Left lung (tissue), 10 donors: ENCODE results near the gene PDE4D. TPM values are rescaled to one million over a fixed set of nuclear protein-coding genes. Genes with fewer than 3 reads are reported as not detected.

Source experiments
- ATAC-seq: fragments of 200-7000 bp; cut with Tn5 transposase; one replicate; pipeline ENCODE4 v1.9.1; 2020; ENCODE audit warnings: moderate library complexity
- DNase-seq, 4 donors: peaks; one replicate each; pipeline ENCODE4 v3.0.0-alpha.2; 2013 to 2020
- H3K27ac ChIP-seq, 2 donors: fragments of 200-600 bp; sonication (generic) in 1 of 2; one replicate each; pipeline versions ENCODE4 v1.5.0 to v1.8.0; 2020 to 2021
- H3K27me3 ChIP-seq, 2 donors: fragments of 200-600 bp; sonication (generic) in 1 of 2; one replicate each; pipeline versions ENCODE4 v1.5.0 to v1.8.0; 2020 to 2021
- H3K36me3 ChIP-seq, 2 donors: fragments of 200-600 bp; sonication (generic) in 1 of 2; one replicate each; pipeline versions ENCODE4 v1.5.0 to v1.8.0; 2020 to 2021
- H3K4me1 ChIP-seq, 2 donors: fragments of 200-600 bp; one replicate each; pipeline ENCODE4 v1.8.0; 2021
- H3K4me3 ChIP-seq, 2 donors: fragments of 200-600 bp; sonication (generic) in 1 of 2; one replicate each; pipeline versions ENCODE4 v1.5.0 to v1.8.0; 2020 to 2021; ENCODE audit warnings: mild to moderate bottlenecking in 1 of 2
- H3K9me3 ChIP-seq, 2 donors: fragments of 200-600 bp; sonication (generic) in 1 of 2; one replicate each; pipeline versions ENCODE4 v1.5.0 to v1.8.0; 2020 to 2021
- CTCF ChIP-seq, 2 donors: fragments of 200-600 bp; sonication (generic) in 1 of 2; IDR thresholded peaks; one replicate each; pipeline versions ENCODE4 v1.5.0 to v1.8.0; 2021; ENCODE audit warnings: antibody characterized with exemption in 2 of 2
- intact Hi-C, 2 donors: fragments of 100-400 bp; cut with DNase I; formaldehyde crosslinking; loops; one replicate each; pipeline versions ENCODE4 v1.11.2 to v1.14.2; 2022
- polyA plus RNA-seq, 6 donors: library from polyadenylated mRNA; unstranded; fragments of 120-200 nt; gene quantifications; one replicate each; pipeline ENCODE4 v1.2.1, GENCODE V29; 2013; ENCODE audit not compliant: insufficient read length in 6 of 6
- total RNA-seq, 2 donors: library from RNA; stranded (reverse); fragmentation: NEBNext Ultra II Directional; extraction: Animal tissue kit (Norgen Biotek cat#: 25700); gene quantifications; one replicate each; pipeline ENCODE4 v1.2.1, GENCODE V29; 2021
- donor health status: DM: no; HTN: yes; CAD: no.
- donor health status: DM: no; HTN: no; CAD: no.

PDE4D gene
- total and polyA plus RNA-seq, 8 donors: 21.4 to 57.1 (median 25.4) TPM

- H3K4me3 ChIP-seq: no peak overlapping the region
- no peak for TF ChIP-seq CTCF (IDR thresholded peaks at IDR 0.05)
- ATAC-seq (no peak), DNase-seq (no peak)
- intact Hi-C loops: no loop called here
- no peaks in the 10 kb centered on the region for H3K9me3 ChIP-seq
- H3K4me1 ChIP-seq: no peaks in the 10 kb centered on the region
- H3K36me3 ChIP-seq: no peaks in the 10 kb centered on the region
- H3K27ac ChIP-seq: no peak overlapping the region
- no peaks in the 10 kb centered on the region for H3K27me3 ChIP-seq
Observed at GRCh38 chr5:59424515-59424914, 469.0 kb downstream of the PDE4D start.

- H3K27ac ChIP-seq: no peak overlapping the region
- ATAC-seq: no peak
Observed at GRCh38 chr5:59423021-59423420, 470.5 kb downstream of the PDE4D start.

DNA sequence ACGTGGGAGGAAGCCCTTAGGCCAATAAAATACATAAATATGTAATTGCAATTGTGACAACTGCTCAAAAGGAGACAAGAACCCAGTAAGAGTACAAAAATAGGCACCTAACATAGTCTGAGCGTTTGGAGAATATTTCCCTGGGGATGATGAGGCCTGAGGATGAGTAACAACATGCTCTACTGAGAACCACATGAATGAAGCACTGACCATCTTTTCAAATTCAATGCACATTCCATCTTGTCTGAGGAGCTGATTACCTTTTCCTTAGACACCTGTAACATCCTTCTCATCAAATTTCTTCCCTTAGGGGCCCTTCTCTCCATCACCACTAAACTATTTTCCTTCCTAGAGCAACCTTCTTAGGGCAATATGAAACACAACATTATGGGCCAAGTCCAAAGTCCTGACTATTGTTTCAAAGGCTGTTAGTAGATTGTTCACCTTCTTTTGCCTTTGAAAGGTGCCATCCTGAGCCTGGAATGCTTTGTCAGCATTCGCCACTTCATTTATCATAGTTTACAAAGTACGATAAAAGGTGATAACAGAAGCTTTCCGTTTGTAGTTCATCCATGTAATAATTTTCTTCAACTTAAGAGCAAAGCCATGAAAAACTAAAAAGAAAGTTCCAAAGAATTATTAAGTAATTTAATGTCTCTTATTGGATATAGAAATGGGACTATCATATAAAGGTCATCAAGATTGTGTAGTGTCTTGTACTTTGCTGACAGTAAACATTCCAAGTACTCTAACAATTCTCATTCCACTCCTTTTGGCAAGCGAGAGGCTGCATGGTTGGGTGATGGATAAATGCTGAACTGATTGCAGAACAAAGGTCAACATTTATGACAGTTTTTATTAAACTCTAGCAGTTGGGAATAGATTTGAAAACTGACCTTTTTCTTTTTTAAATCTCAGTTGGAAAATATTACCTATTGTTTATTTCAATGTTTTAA, 471.3 kb downstream of the PDE4D start:
- Histone ChIP-seq H3K27ac (no peak overlapping the region), H3K36me3 (no peaks in the 10 kb centered on the region), H3K9me3 (no peaks in the 10 kb centered on the region), H3K4me1 (no peaks in the 10 kb centered on the region), H3K27me3 (no peaks in the 10 kb centered on the region), H3K4me3 (no peak overlapping the region)
- no peak for TF ChIP-seq CTCF (IDR thresholded peaks at IDR 0.05)
- intact Hi-C loops: no loop called here
- DNase-seq (no peak), ATAC-seq (no peak)

More at GRCh38 chr5:59423021-59423420, 470.5 kb downstream of the PDE4D start:
- DNase-seq: no peak
- Histone ChIP-seq H3K4me3 (no peak overlapping the region), H3K4me1 (no peaks in the 10 kb centered on the region), H3K9me3 (no peaks in the 10 kb centered on the region), H3K36me3 (no peaks in the 10 kb centered on the region), H3K27me3 (no peaks in the 10 kb centered on the region)
- intact Hi-C loops: no loop called here
- no peak for TF ChIP-seq CTCF (IDR thresholded peaks at IDR 0.05)

GRCh38 chr5:59420596-59420995, 472.9 kb downstream of the PDE4D start:
- no peak for ATAC-seq
- Histone ChIP-seq H3K27me3 (no peaks in the 10 kb centered on the region), H3K36me3 (no peaks in the 10 kb centered on the region), H3K9me3 (no peaks in the 10 kb centered on the region), H3K27ac (no peak overlapping the region), H3K4me3 (no peak overlapping the region), H3K4me1 (no peaks in the 10 kb centered on the region)
- no peak for DNase-seq
- intact Hi-C loops: no loop called here
- no peak for TF ChIP-seq CTCF (IDR thresholded peaks at IDR 0.05)

- Histone ChIP-seq H3K27me3 (no peaks in the 10 kb centered on the region), H3K36me3 (no peaks in the 10 kb centered on the region), H3K9me3 (no peaks in the 10 kb centered on the region), H3K4me3 (no peak overlapping the region), H3K27ac (no peak overlapping the region), H3K4me1 (no peaks in the 10 kb centered on the region)
- no peak for TF ChIP-seq CTCF (IDR thresholded peaks at IDR 0.05)
- no peak for DNase-seq
- intact Hi-C loops: no loop called here
- no peak for ATAC-seq
Observed at GRCh38 chr5:59418808-59419207, 474.7 kb downstream of the PDE4D start.
